SU-DHL-6 (cell line): ENCODE results near the gene LGSN.

Experiments used
- EZH2phosphoT487 ChIP-seq: fragments of 200-600 bp; sonication (generic), shearing (Covaris generic); conservative IDR thresholded peaks from 2 replicates; pipeline ENCODE4 v1.6.1; 2018; ENCODE audit warnings: mild to moderate bottlenecking, antibody characterized with exemption, low read length, moderate library complexity, mixed read lengths
- TF ChIP-seq, protein P1 (sequence below): fragments of 200-600 bp; sonication (generic); IDR thresholded peaks from one replicate; pipeline ENCODE4 v1.5.1; 2017; ENCODE audit warnings: antibody characterized with exemption, mild to moderate bottlenecking, low read length, moderate library complexity; ENCODE audit not compliant: insufficient read depth, poor library complexity, severe bottlenecking

GRCh38 chr6:63346217-63346835 is 26.5 kb upstream of the LGSN start:
- TF ChIP-seq, protein P1, sequence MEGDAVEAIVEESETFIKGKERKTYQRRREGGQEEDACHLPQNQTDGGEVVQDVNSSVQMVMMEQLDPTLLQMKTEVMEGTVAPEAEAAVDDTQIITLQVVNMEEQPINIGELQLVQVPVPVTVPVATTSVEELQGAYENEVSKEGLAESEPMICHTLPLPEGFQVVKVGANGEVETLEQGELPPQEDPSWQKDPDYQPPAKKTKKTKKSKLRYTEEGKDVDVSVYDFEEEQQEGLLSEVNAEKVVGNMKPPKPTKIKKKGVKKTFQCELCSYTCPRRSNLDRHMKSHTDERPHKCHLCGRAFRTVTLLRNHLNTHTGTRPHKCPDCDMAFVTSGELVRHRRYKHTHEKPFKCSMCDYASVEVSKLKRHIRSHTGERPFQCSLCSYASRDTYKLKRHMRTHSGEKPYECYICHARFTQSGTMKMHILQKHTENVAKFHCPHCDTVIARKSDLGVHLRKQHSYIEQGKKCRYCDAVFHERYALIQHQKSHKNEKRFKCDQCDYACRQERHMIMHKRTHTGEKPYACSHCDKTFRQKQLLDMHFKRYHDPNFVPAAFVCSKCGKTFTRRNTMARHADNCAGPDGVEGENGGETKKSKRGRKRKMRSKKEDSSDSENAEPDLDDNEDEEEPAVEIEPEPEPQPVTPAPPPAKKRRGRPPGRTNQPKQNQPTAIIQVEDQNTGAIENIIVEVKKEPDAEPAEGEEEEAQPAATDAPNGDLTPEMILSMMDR: no peak
- no peak for TF ChIP-seq EZH2phosphoT487
